Stimulated activated CD4-positive, alpha-beta T cell treated with anti-CD3 and anti-CD28 coated beads, TNF-alpha, amount 100 ng/mL, for 1 hour (primary cell): ENCODE data around the gene KAZALD1.

Source experiments
- DNase-seq, 3 donors: peaks; one replicate each; pipeline ENCODE4 v3.0.0-alpha.2; 2020; ENCODE audit warnings: low read depth in 3 of 3, low spot score in 1 of 3

Gene KAZALD1

GRCh38 chr10:101066896-101067355 lies 5.1 kb downstream of the KAZALD1 start:
- DNase-seq, result no peak

DNA sequence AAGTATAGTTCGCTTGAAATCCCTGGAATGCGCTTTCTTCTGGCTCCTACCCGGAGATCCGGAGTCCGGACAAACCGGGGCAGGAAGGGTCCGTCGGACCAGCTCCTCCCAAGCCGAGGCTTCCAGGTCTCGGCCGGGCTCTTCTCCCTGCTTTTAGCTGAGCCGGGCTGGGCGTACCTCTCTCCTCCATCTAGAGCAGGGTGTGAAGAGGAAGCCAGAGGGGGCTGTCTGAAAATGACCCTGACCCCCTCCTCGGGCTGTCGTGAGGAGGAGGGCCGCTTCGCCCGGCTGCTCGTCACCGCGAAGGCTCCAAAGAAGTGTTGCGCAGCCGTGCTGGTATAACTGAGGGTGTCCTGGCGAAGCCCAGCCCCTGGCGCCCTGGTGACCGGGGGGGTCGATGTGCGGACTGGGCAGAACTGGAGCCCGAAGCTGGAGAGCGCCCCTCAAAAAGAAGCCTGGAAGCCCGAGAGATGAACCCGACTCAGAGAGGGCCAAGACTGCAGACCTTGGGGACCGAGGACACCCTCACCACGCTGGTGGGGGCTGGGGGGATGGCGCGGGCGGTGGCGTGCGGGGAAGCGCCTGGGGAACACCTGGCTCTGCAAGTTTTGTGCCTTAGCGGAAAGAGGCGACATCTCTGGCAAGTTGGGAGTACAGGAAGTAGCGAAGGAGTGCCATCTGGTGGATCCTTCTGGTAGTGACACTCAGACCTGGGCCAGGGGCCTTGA lies 5.7 kb downstream of the KAZALD1 start:
- peak; percentile 31 to 63 (median 48) for DNase-seq

DNA sequence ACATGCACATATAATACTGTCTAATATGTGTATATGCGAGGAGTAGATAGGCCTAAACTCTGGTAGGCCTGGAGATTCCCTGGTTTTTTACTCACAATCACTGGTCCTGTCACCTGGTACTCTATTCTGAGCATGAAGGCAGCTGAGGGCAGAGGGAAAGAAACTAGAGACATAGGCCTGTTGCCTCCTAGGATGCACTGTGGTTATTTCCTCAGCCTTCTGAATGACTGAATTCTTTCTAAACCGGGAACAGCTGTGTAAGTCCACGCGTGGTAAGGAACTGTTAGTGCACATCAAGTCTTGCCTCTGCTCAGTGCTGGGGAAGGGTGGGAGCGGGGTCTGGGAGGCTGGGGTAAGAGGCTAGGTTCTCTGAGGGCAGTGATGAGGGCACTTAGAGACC lies 7.7 kb downstream of the KAZALD1 start:
- no peak for DNase-seq

DNA sequence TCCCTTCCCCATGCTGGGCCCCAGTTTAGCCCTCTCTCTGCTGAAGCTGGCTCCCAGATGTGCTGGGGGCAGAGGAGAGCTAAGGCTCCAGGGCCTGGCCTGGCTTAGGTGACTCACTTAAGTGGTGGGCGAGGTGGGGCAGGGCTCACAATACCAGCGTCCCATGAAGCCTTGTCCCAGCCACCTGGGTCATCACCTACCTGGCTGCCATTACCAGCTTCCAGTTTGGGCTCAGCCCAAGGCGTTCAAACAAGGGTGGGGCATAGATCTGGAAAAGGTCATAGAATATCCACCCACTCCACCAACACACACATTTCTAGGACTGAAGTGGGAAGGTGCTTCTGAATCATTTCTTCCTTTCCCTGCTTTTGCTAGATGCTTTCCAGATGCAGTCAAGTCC lies 8.3 kb downstream of the KAZALD1 start:
- DNase-seq, result no peak

- no peak for DNase-seq
Measured at GRCh38 chr10:101071267-101071884, 9.6 kb downstream of the KAZALD1 start.

- no peak for DNase-seq
Measured at GRCh38 chr10:101071885-101072433, 10.2 kb downstream of the KAZALD1 start.

DNA sequence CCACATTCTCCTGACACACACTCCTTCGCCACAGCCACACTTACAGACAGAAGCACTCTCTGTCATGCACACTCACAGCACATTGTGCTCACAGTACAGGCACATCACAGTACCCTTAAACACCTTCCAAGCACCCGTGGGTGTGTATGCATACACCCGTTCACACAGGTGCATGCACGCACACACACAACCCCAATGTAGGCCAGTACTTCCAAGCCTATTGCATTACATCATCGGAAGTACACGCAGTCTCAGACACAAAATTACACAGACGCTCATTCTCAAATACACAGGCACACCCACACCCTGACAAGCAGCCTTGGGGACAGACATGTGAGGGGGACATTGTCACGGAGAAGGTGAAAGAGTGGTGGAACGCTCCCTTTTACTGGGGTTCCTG lies 11.1 kb downstream of the KAZALD1 start:
- DNase-seq, result no peak

- no peak for DNase-seq
Measured at GRCh38 chr10:101073631-101074030, 11.8 kb downstream of the KAZALD1 start.

DNA sequence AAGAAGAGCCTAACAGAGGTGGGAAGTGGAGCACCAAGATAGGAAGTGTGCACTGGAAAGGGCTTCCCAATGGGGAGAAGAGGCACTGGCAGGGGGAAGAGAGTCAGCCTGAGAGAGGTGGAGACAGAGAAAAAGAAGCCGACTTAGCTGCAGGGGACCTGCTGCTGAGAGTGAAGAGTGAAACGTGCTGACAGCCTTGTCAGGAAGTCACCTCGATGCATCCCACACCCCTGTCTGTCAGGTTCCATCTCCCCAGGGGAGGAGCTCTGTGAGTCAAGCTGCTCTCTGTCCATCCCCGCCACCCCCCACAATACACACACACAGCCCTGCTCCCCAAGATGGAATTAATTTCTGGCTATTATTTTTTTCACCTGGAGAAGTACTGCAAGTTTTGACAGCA lies 14.0 kb downstream of the KAZALD1 start:
- DNase-seq, result no peak

- no peak for DNase-seq
Measured at GRCh38 chr10:101076630-101077029, 14.8 kb downstream of the KAZALD1 start.

GRCh38 chr10:101079874-101080273 lies 18.1 kb downstream of the KAZALD1 start:
- DNase-seq, result no peak

DNA sequence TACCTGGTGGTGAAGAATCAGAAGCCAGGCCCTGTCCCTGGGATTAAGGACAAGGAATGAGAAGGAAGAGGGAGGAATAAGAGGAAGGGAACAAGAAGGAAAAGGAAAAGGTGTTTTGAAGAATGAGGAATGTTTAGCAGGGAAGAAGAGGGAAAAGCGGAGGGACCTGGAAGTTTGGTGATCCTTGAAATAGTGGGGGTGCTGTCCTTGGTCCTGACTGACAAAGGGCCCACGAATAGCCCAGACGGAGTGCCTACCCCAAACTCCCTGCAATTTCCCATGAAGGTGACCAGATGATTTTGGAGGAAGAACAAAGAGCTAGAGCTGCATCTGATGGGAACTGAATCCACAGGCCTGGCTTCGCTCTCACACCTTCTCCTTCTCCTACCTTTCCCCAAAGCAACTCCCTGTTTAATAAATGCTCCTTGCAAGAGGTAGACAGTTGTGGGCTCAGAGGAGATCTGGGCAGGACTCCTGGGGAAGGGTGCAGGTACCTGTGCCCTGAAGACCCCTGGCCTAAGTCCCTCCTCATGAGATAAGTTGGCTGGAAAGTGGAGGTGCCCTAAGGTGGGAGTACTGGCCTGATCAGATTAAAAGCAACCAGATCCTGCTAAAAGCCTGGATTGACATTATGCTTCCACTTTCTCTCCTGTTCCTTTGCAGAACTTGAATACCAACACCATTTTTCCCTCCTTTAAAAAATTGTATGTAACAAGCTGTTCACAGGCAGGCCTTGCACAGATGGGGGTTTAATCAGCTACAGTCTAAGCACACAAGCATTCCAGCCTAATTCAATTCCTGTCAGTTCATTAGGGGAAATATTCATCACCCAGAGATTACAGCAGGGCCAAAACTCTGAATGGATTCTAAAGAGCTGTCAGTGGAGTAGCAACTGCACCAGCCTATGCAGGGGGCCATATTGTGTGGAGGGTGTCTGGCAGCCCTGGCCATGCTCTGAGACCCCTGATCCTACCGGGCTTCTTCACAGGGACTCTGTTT lies 19.4 kb downstream of the KAZALD1 start:
- no peak for DNase-seq

GRCh38 chr10:101085846-101086245 lies 24.1 kb downstream of the KAZALD1 start:
- no peak for DNase-seq

DNA sequence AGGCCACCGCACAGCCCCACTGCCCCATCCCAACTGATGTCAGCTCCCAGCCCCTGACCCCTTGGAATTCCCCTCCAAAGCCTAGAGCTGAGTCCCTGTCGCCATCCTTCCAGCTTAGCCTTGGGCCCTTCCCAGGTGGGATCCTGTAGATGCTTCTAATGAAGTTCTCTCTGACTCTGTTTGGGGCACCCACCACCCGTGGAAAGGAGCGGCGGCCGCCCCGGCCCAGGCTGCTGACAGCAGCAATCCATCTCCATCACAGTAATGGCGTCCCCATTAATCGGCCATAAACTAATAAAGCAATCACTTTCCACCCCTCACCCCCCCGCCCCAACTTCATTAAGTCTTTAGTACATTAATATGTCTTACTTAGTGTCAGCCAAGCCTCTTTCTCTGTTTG lies 25.6 kb downstream of the KAZALD1 start:
- DNase-seq, result no peak

GRCh38 chr10:101087965-101088364 lies 26.2 kb downstream of the KAZALD1 start:
- DNase-seq, result no peak

GRCh38 chr10:101089520-101090299 lies 27.9 kb downstream of the KAZALD1 start:
- DNase-seq, result no peak

- no peak for DNase-seq
Measured at GRCh38 chr10:101090597-101090996, 28.8 kb downstream of the KAZALD1 start.

DNA sequence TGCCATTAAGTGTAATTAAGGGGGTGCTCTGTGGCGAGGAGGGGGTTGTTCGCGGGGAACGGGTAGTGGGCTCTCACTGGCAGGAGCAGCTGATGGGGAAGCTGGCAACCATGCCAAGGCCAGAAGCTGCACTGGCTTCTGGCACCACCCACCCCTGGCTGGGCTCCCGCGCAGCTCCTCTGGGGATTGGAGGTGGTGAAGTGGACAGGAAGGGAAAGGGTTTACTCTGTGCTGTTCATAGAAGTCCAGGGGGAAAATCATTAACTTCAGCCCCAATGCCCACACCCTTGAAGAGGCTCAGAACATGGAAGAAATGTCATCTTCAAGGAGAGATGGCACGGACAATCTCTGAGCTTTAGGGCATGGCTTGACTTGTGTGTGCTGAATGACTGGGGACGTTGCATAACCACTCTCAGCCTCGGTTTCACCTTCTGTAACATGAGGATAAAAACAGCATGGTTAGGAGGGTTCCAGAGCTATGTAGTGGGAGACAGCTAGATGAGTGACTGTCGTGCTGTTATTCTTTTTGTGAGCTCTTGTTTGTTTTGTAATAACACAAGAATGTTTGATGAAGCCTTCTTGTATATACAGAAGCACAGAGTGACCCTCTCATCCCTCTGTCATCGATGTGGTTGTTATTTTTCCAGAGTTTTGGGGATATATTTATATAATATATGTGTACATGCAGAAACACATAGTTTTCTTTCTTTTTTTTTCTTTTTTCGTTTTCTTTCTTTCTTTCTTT lies 29.9 kb downstream of the KAZALD1 start:
- no peak for DNase-seq

GRCh38 chr10:101092881-101093354 lies 31.1 kb downstream of the KAZALD1 start:
- DNase-seq, result no peak
